A673 (cell line): ENCODE data around the gene NPPC. TPM values are rescaled to one million over a fixed set of nuclear protein-coding genes. Genes with fewer than 3 reads are reported as not detected.

ENCODE experiments used
- BruUV-seq: library from RNA; stranded (reverse); fragments of 400-500 nt; replicated peaks from 2 replicates; lab custom pipeline; 2021; lab: Mats Ljungman, UMichigan
- CTCF ChIA-PET: fragments of 300-600 bp; sonication (Branson Sonifier 250); formaldehyde crosslinking; loops from one replicate; lab custom pipeline; 2022; ENCODE audit warnings: antibody characterized with exemption; lab: Charles Lee
- POLR2A ChIA-PET: fragments of 300-600 bp; sonication (Branson Sonifier 250); formaldehyde crosslinking; loops from one replicate; lab custom pipeline; 2022; ENCODE audit warnings: antibody characterized with exemption; ENCODE audit not compliant: low non-redundant PET; lab: Charles Lee
- DNase-seq: peaks from one replicate; pipeline ENCODE4 v3.0.0-alpha.2; 2015; ENCODE audit warnings: low spot score
- H3K27ac ChIP-seq: fragments of 200-600 bp; sonication (generic); 2 replicates; pipeline ENCODE4 v1.5.1; 2016; ENCODE audit warnings: mixed run types, low read depth, mild to moderate bottlenecking, mixed read lengths, antibody characterized with exemption, low read length; ENCODE audit not compliant: poor library complexity, severe bottlenecking
- H3K27me3 ChIP-seq: fragments of 200-600 bp; sonication (generic); replicated peaks from 2 replicates; pipeline ENCODE4 v1.6.1; 2017; ENCODE audit warnings: mixed run types, low read depth, mild to moderate bottlenecking, mixed read lengths, antibody characterized with exemption, low read length; ENCODE audit not compliant: insufficient read depth, poor library complexity
- H3K36me3 ChIP-seq: fragments of 200-600 bp; sonication (generic); 2 replicates; pipeline ENCODE4 v1.6.1; 2016; ENCODE audit warnings: mixed run types, mild to moderate bottlenecking, mixed read lengths, antibody characterized with exemption, low read length; ENCODE audit not compliant: insufficient read depth, poor library complexity, severe bottlenecking
- H3K4me1 ChIP-seq: fragments of 200-600 bp; sonication (generic); 2 replicates; pipeline ENCODE4 v1.6.1; 2017; ENCODE audit warnings: mixed run types, mild to moderate bottlenecking, mixed read lengths, antibody characterized with exemption, low read length; ENCODE audit not compliant: insufficient read depth, poor library complexity, severe bottlenecking
- H3K4me3 ChIP-seq: fragments of 200-600 bp; sonication (generic); 2 replicates; pipeline ENCODE4 v1.5.1; 2016; ENCODE audit warnings: low read depth, mixed run types, mild to moderate bottlenecking, mixed read lengths, low read length; ENCODE audit not compliant: poor library complexity, severe bottlenecking
- H3K9me3 ChIP-seq: fragments of 200-600 bp; sonication (generic); 2 replicates; pipeline ENCODE4 v1.6.1; 2016; ENCODE audit warnings: mixed run types, low read depth, mild to moderate bottlenecking, mixed read lengths, antibody characterized with exemption, low read length; ENCODE audit not compliant: poor library complexity, severe bottlenecking
- CTCF ChIP-seq: fragments of 300-800, 200-600 bp; sonication (generic); conservative IDR thresholded peaks from 2 replicates; pipeline ENCODE4 v1.5.1; 2017; ENCODE audit warnings: low read depth, mild to moderate bottlenecking, antibody characterized with exemption, low read length, moderate library complexity, mixed read lengths
- EZH2 ChIP-seq: fragments of 200-600 bp; sonication (generic); IDR thresholded peaks from 2 replicates; pipeline ENCODE4 v1.6.1; 2017; ENCODE audit warnings: borderline replicate concordance, low read depth, mild to moderate bottlenecking, mixed read lengths, antibody characterized with exemption, low read length; ENCODE audit not compliant: poor library complexity, severe bottlenecking
- intact Hi-C: fragments of 100-400 bp; cut with micrococcal nuclease; formaldehyde crosslinking; loops from one replicate; pipeline ENCODE4 v1.10.0; 2022; ENCODE audit not compliant: unreplicated experiment
- microRNA-seq: library from miRNA; unstranded; fragments of <30 nt; microRNA quantifications from one replicate; pipeline ENCODE4 v1.2.0, GENCODE V29; 2021
- total RNA-seq: library from RNA; stranded (reverse); gene quantifications from 2 replicates; pipeline ENCODE4 v1.2.3, GENCODE V29; 2021

NPPC gene
- total RNA-seq, 1 experiment from 2014 or later, result not detected

GRCh38 chr2:231874944-231875343, 51.3 kb downstream of the NPPC start:
- Histone ChIP-seq H3K9me3 (no peaks in the 10 kb centered on the region), H3K27ac (no peak overlapping the region), H3K4me1 (no peaks in the 10 kb centered on the region), H3K4me3 (no peak overlapping the region), H3K27me3 (peaks cover 25% of the 10 kb centered on the region), H3K36me3 (no peaks in the 10 kb centered on the region)
- TF ChIP-seq EZH2 (no peak), CTCF (no peak)
- no peak for DNase-seq
- CTCF ChIA-PET, result no interaction called here
- POLR2A ChIA-PET, result no interaction called here
- BruUV-seq, result no TSS peak
- intact Hi-C loops, result no loop called here

Small RNAs within 50 kb of the gene (microRNA-seq; reads per million reads assigned to microRNA genes)
- not detected for gene MIR1471

Other genes starting within 250 kb of the NPPC start
- 1,708 and 1,722 TPM in 2 replicates for gene PTMA, start 217.9 kb downstream of the NPPC start, total RNA-seq
- 19.7 and 27.3 TPM in 2 replicates for gene PDE6D, start 145.1 kb downstream of the NPPC start, total RNA-seq
- gene COPS7B, start 140.0 kb downstream of the NPPC start, total RNA-seq, result 64.1 and 66.5 TPM in 2 replicates
- gene DIS3L2, start 35.3 kb upstream of the NPPC start, total RNA-seq, result 38.7 and 45.1 TPM in 2 replicates